ENCODE results near the gene NTNG1. TPM values are rescaled to one million over a fixed set of nuclear protein-coding genes. Genes with fewer than 3 reads are reported as not detected.

The NTNG1 gene
- total and polyA plus RNA-seq, 10 of the 15 experiments (the other 5 are each of a cell fraction or from before 2014, with no cell fraction given) = 0.18 to 2.3 (median 1.1) TPM; not detected in 1

- SMC1A ChIA-PET (ENCODE audit: uncharacterized antibody, unreplicated experiment) = interaction anchor here (0.7 to 1.1 kb wide), 2 partner anchors 20 to 1135 kb away, joined by 3 read pairs; no protein-coding TSS in a partner anchor
- intact Hi-C loops (cut with micrococcal nuclease; ENCODE audit: unreplicated experiment) (loop anchor here (5.0 kb wide), 1 partner anchor 1128 kb away; no protein-coding TSS in a partner anchor), in situ Hi-C loops (cut with MboI) (no loop called here)
- H3K36me3 ChIP-seq (ENCODE audit: control insufficient read depth in 2 of 2, insufficient read depth in 2 of 2, low read length in 1 of 2) = no peaks in the 10 kb centered on the region
- H3K9me3 ChIP-seq (replicated peaks; ENCODE audit: control insufficient read depth, insufficient read depth, low read length) = no peaks in the 10 kb centered on the region
- no peak overlapping the region for H2AFZ ChIP-seq (ENCODE audit: control insufficient read depth, low read depth, low read length)
- CTCF ChIA-PET = interaction anchor here (2.8 kb wide), 1 partner anchor 7 kb away, joined by 11 read pairs; no protein-coding TSS in a partner anchor
- DNase-seq (ENCODE audit: low read depth, low spot score) (no peak), FAIRE-seq (no peak), ATAC-seq (no peak)
- BruUV-seq (replicated peaks) = no TSS peak
- no peaks in the 10 kb centered on the region for H4K20me1 ChIP-seq (ENCODE audit: control insufficient read depth, insufficient read depth)
- 0% methylated on average over 1 of the region's 1 CpG for WGBS (ENCODE audit: insufficient coverage, insufficient replicate concordance, low lambda C conversion rate, missing lambda C conversion rate)
- TF ChIP-seq CBX3 (IDR thresholded peaks at IDR 0.05; ENCODE audit: borderline replicate concordance, low read depth) (no peak), POU2F2 (IDR thresholded peaks at IDR 0.05; ENCODE audit: borderline replicate concordance, low read depth, low read length) (no peak), NRF1 (conservative IDR thresholded peaks at IDR 0.05; ENCODE audit: low read depth, low read length) (no peak), ZNF207 (IDR thresholded peaks at IDR 0.05; ENCODE audit: borderline replicate concordance) (no peak), SREBF2 (IDR thresholded peaks at IDR 0.05; ENCODE audit: low read length) (no peak), NFYA (IDR thresholded peaks at IDR 0.05; ENCODE audit: borderline replicate concordance, low read depth, low read length) (no peak), IRF5 (IDR thresholded peaks at IDR 0.05; ENCODE audit: borderline replicate concordance) (no peak), YY1 (IDR thresholded peaks at IDR 0.05; ENCODE audit: low read depth, low read length) (no peak), NFIC (IDR thresholded peaks at IDR 0.05; ENCODE audit: low read depth, low read length) (no peak), BMI1 (IDR thresholded peaks at IDR 0.05; ENCODE audit: borderline replicate concordance) (no peak), CHD1 (IDR thresholded peaks at IDR 0.05; ENCODE audit: low read depth, low read length) (no peak), BACH1 (IDR thresholded peaks at IDR 0.05; ENCODE audit: borderline replicate concordance) (no peak), CREB1 (IDR thresholded peaks at IDR 0.05; ENCODE audit: low read depth) (no peak), LARP7 (IDR thresholded peaks at IDR 0.05) (no peak), WRNIP1 (IDR thresholded peaks at IDR 0.05; ENCODE audit: borderline replicate concordance, low read depth, low read length) (no peak), JUND (IDR thresholded peaks at IDR 0.05; ENCODE audit: low read depth, low read length) (no peak)
- TF ChIP-seq, protein P1, sequence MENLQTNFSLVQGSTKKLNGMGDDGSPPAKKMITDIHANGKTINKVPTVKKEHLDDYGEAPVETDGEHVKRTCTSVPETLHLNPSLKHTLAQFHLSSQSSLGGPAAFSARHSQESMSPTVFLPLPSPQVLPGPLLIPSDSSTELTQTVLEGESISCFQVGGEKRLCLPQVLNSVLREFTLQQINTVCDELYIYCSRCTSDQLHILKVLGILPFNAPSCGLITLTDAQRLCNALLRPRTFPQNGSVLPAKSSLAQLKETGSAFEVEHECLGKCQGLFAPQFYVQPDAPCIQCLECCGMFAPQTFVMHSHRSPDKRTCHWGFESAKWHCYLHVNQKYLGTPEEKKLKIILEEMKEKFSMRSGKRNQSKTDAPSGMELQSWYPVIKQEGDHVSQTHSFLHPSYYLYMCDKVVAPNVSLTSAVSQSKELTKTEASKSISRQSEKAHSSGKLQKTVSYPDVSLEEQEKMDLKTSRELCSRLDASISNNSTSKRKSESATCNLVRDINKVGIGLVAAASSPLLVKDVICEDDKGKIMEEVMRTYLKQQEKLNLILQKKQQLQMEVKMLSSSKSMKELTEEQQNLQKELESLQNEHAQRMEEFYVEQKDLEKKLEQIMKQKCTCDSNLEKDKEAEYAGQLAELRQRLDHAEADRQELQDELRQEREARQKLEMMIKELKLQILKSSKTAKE (IDR thresholded peaks at IDR 0.05; ENCODE audit: low read depth, poor library complexity, severe bottlenecking) = no peak
- no peak overlapping the region for H3K27ac ChIP-seq (ENCODE audit: control insufficient read depth, insufficient read depth)
- no peaks in the 10 kb centered on the region for H3K4me1 ChIP-seq (ENCODE audit: control insufficient read depth, insufficient read depth, low read length)
- POLR2A ChIA-PET = no interaction called here
- H3K79me2 ChIP-seq (ENCODE audit: control insufficient read depth, insufficient read depth, low read length) = no peaks in the 10 kb centered on the region
- H3K4me3 ChIP-seq = no peak overlapping the region
- RAD21 ChIA-PET (ENCODE audit: unreplicated experiment) = interaction anchor here (1.0 kb wide), 1 partner anchor 106 kb away, joined by 3 read pairs; no protein-coding TSS in a partner anchor
- no peaks in the 10 kb centered on the region for H3K27me3 ChIP-seq (replicated peaks in 1 of 2; ENCODE audit: control insufficient read depth in 2 of 2, insufficient read depth in 2 of 2, low read length in 1 of 2)
- H3K9ac ChIP-seq (ENCODE audit: control insufficient read depth, insufficient read depth, low read length) = no peak overlapping the region
- no peak overlapping the region for H3K4me2 ChIP-seq (ENCODE audit: control insufficient read depth, insufficient read depth)
These were observed 9.1 kb downstream of the NTNG1 start for GRCh38 chr1:107149946-107150345.
